Measurements from ENCODE around the gene NAIF1.

The NAIF1 gene

DNA sequence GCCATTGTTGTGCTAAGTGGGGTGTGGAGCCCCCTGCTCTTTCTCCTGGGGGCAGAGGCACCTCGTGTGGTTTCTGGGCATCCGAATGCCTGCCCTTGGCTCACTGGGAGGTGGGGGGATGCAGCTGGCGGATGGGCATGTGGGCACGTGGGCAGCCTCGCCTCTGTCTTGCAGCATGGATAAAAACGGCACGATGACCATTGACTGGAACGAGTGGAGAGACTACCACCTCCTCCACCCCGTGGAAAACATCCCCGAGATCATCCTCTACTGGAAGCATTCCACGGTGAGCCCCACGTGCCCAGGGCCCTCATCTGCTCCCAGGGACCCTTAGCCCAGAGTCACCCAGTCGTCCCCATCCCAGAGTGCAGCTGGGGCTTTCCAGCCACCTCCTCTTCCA lies 35.1 kb upstream of the NAIF1 start:
- DNase-seq = no peak

GRCh38 chr9:128101690-128102089 lies 34.6 kb upstream of the NAIF1 start:
- no peak for DNase-seq

- no peak for DNase-seq
Measured at GRCh38 chr9:128101231-128101661, 34.1 kb upstream of the NAIF1 start.

GRCh38 chr9:128100581-128100980 lies 33.5 kb upstream of the NAIF1 start:
- no peak for DNase-seq

DNA sequence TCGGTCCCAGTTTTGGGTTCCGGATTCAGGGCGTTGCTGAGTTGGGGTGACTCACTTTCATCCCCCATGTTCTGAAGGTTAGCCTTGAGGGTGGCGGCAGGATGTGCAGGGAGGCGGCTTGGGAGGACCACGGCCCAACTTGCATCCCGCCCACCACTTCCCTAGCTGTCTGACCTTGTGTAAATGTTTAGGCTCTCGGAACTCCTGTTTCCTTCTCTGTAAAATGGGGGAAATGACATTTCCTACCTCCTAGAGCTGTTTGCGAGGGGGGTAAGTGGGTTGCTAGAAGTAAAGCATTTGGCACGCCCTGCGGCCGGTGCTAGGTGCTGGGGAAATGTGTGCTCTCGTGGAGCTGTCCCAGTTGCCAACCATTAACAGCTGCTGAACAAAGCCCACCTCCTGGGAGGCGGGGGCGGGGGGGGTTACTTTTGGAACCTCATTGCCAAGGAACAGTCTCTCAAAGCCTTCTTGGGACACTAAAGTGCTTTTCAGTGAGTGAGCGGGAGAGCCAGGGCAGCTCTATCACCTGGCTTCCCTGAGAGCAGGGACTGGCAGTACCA lies 32.9 kb upstream of the NAIF1 start:
- no peak for DNase-seq

- no peak for DNase-seq
Measured at GRCh38 chr9:128099231-128099931, 32.3 kb upstream of the NAIF1 start.

DNA sequence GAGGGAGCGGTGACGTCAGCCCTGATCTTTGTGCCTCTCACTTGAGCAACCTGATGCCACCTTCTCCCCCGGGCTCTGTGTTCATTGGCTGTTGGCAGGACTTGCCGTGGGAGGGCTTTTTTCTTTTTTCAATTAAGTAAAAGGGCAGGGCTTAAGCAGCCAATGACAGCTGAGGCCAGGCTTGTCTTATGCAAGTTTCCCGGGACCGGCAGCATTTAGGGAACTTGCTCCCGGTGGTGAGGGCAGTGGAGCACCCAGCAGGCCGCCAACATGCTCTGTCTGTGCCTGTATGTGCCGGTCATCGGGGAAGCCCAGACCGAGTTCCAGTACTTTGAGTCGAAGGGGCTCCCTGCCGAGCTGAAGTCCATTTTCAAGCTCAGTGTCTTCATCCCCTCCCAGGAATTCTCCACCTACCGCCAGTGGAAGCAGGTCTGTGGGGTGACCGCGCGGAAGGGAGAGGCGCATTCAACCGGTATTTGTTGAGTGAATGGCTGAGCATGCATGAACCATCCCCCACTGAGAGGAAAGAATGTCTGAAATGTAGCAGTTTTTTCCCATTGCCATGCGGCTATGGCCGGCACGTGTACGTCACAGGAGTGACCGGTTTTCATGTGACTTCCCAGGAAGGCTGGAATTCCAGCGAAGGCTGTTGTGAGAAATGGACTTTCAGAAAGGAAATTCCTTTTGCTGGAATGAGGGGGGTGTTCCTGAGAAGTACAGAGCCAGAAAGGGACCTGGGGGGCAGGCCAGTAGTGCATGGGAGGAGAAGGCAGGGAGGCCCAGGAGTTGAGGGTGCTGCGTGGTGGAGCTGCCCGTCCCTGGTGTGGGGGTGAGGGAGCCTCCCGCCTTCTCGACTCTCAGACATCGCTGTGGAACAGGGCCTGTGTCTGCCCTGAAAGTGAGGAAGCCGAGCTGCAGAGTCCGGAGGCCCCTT lies 31.4 kb upstream of the NAIF1 start:
- DNase-seq = no peak

GRCh38 chr9:128097543-128098296 lies 30.6 kb upstream of the NAIF1 start:
- DNase-seq = no peak

GRCh38 chr9:128096616-128097536 lies 29.8 kb upstream of the NAIF1 start:
- DNase-seq = no peak

DNA sequence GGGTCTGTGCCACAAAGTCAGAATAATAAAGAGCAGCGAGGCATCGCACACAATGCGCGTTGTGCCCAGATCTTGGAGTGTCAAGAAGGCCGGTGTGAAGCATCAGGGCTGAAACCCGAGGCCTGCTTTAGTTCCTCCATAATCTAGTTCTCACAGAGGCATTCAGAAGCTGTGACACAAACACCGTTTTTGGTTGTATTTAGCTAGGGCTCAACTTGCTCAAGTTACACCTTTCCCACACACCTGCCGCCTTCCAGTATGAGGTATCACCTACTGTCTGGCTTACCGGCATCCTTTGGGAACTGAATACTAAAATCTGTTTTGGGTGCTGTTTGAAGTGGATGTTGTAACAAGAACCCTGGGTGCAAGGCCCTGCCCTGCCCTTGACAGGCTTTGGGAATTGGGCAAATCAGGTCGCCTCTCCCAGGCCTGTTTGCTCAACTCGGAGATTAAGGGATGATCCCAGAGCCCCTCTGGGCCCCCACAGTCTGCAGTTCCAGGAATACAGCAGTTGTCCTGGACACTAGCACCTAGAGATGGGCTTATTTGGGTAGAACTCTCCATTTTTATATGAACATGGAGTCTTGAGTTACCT lies 27.9 kb upstream of the NAIF1 start:
- DNase-seq = no peak

DNA sequence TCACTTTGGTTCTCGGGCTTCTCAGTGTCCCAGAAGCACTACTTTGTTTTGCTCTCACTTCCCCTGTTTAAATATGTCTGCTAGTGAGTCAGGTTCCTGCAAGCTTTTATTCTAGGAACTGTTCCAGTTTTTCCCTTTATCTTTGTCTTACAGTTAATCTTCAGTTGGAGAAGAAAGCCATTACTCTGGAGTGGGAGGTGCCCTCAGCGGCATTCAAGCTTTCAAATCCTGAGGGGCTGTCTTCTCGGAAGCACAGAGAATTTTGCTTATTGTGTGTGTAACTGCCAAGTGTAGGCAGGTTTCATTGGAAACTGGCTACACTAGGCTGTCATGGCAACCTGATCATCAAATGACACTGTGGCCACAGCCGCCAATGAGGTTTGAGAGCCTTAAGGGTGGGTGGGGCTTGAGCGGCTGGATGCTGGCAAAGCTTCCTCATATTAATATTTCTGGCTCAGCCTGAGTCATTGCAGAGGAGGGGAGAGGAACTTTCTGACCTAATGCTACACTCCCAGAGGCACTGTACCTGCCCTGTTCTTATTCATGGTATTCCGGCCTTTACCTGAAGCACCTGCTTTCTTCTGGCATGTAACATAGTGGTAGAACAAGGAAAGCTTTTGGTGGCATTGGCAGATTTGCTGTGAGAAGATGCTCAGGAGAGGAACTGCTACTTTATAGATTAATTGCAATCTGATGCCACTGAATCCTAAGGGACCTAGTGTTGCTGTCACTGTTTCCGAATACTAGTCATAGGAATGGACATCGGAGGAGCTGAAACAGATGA lies 27.2 kb upstream of the NAIF1 start:
- DNase-seq = no peak

DNA sequence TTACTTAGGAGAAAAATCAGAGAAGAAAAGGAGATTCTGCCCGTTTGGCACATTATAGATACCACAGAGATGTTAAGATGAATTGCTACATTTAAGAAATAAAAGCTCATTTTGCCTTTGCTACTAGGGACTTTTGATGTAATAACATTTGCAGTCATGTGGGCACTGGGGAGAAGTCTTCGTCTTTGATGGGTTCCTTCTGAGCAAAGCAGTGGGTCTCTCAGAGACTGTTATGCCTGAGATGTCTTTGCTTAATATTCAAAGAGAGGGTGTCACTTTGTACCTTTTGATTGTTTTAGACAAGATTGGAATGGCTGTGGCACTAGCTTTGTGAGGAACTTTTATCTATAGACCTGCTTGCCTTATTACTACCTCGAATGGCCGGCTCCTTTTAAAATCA lies 25.9 kb upstream of the NAIF1 start:
- no peak for DNase-seq

DNA sequence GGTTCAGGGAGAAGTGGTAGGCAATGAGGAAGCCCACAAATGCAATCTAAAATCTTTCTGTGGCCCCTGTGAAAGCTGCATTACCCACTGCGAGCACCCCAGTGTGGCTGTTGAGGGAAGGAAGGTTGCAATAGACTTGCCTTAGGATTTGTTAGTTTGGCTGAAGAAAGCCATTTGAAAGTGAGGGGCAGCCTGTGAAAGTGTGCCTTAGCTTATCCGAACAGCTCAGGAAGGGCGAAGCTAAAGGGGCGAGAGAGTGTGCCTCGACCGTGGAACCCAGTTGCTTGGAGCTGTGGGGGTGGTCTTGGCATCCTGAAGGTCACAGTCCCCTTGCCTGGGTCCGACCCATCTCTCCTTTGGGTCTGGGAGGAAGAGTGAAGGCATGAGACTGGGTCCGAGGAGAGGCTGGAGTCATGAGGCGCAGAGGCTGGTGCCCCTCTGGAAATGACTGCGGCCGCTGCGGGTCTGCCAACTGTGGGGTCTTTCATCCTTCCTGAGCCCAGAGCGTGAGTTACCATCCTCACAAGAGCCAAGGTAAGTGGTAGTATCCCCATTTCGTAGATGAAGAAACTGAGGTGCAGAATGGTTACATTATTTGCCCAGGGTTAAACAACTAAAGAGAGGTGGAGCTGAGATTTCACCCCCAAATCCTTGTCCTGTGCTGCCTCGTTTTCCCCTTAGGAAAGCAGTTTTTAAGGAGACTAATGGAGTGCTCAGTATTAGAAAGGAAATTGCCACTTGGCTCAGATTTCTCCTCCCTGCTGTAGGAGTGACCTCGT lies 25.3 kb upstream of the NAIF1 start:
- no peak for DNase-seq

DNA sequence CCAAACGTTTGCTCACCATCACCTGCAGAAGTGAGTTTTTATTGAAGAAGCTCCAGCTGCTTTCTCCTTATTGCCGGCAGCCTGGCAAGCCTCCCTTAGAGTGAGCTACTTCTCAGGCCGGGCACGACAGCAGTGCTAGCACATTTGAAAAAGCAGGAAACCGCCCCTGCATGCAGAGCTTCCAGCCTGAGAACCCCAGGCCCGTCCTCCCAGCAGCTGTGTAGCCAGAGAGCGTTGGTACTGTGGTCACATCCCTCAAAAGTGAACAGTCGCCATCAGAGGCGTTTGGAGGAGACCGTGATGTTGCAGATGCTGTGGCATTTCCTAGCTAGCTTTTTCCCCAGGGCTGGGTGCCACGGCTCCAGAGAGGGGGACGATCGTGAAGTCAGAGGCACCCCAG lies 24.5 kb upstream of the NAIF1 start:
- DNase-seq = no peak

DNA sequence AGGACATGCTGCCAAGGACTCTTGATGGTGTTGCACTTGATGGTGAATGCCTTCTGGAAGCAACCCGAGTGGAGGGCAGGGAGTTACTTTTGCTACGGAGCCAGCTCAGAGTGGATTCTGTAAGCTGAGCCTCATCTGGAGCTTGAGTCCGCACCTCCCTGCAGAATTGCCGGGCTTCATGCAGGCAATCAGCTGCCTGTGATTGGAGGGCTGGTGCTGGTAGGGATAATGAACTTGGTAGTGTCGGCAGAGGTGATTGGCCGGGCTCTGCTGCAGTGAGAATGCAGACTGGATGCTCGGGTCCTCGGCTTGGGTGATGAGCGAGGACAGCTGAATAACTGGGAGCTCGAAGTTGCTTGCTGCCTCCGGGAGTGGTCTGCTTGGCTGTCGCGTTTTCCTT lies 24.0 kb upstream of the NAIF1 start:
- no peak for DNase-seq

DNA sequence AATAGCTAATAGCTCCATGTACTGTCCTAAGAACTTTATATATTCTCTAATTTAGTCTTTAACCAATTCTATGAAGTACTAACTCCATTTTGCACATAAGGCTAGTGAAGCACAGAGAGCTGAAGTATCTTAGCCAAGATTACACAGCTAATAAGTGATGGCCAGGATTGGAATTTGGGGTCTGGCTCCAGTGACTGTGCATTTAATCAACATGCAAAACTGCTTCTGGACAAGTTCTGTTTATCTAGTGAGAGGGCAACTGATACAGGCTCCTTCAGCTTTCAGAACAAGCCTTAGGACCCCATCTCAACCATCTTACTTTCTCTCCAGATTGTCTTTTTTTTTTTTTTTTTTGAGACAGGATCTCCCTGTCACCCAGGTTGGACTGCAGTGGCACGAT lies 22.2 kb upstream of the NAIF1 start:
- DNase-seq = no peak

- no peak for DNase-seq
Measured at GRCh38 chr9:128088253-128088945, 21.3 kb upstream of the NAIF1 start.

DNA sequence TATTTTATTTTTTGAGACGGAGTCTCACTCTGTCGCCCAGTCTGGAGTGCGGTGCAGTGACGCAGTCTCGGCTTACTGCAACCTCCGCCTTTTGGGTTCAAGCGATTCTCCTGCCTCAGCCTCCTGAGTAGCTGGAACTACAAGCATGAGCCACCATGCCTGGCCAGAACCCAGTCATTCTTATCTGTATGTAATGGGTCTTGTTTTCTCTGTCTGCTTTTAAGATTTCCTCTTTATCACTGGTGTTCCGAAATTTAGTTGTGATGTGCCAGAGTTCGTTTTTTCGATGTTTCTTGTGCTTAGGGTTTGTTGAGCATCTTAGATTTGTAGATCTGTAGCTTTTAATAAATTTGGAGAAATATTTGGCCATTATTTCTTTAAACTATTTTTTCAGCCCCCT lies 20.1 kb upstream of the NAIF1 start:
- no peak for DNase-seq

- DNase-seq = no peak
Measured at GRCh38 chr9:128085943-128086342, 18.8 kb upstream of the NAIF1 start.
